NB4 (cell line): ENCODE measurements around the gene GALNT2.

ENCODE experiments used
- CTCF ChIP-seq: IDR thresholded peaks from one replicate; pipeline ENCODE4 v1.5.1; 2012; ENCODE audit warnings: low read depth, low read length
- POLR2A ChIP-seq: IDR thresholded peaks from 2 replicates; pipeline ENCODE4 v1.6.1; 2011; ENCODE audit warnings: mild to moderate bottlenecking; ENCODE audit not compliant: insufficient read length; ENCODE audit errors: extremely low read depth

GRCh38 chr1:230231774-230232145 lies 164.7 kb downstream of the GALNT2 start:
- no peak for TF ChIP-seq CTCF
- no peak for TF ChIP-seq POLR2A
